Left lung (tissue), 10 donors: Measurements from ENCODE around the gene CYP4A22. TPM values are rescaled to one million over a fixed set of nuclear protein-coding genes. Genes with fewer than 3 reads are reported as not detected.

Source experiments
- ATAC-seq: fragments of 200-7000 bp; cut with Tn5 transposase; one replicate; pipeline ENCODE4 v1.9.1; 2020; ENCODE audit warnings: moderate library complexity
- DNase-seq, 4 donors: peaks; one replicate each; pipeline ENCODE4 v3.0.0-alpha.2; 2013 to 2020
- H3K27ac ChIP-seq, 2 donors: fragments of 200-600 bp; sonication (generic) in 1 of 2; one replicate each; pipeline versions ENCODE4 v1.5.0 to v1.8.0; 2020 to 2021
- H3K27me3 ChIP-seq, 2 donors: fragments of 200-600 bp; sonication (generic) in 1 of 2; one replicate each; pipeline versions ENCODE4 v1.5.0 to v1.8.0; 2020 to 2021
- H3K36me3 ChIP-seq, 2 donors: fragments of 200-600 bp; sonication (generic) in 1 of 2; one replicate each; pipeline versions ENCODE4 v1.5.0 to v1.8.0; 2020 to 2021
- H3K4me1 ChIP-seq, 2 donors: fragments of 200-600 bp; one replicate each; pipeline ENCODE4 v1.8.0; 2021
- H3K4me3 ChIP-seq, 2 donors: fragments of 200-600 bp; sonication (generic) in 1 of 2; one replicate each; pipeline versions ENCODE4 v1.5.0 to v1.8.0; 2020 to 2021; ENCODE audit warnings: mild to moderate bottlenecking in 1 of 2
- H3K9me3 ChIP-seq, 2 donors: fragments of 200-600 bp; sonication (generic) in 1 of 2; one replicate each; pipeline versions ENCODE4 v1.5.0 to v1.8.0; 2020 to 2021
- intact Hi-C, 2 donors: fragments of 100-400 bp; cut with DNase I; formaldehyde crosslinking; loops; one replicate each; pipeline versions ENCODE4 v1.11.2 to v1.14.2; 2022
- polyA plus RNA-seq, 6 donors: library from polyadenylated mRNA; unstranded; fragments of 120-200 nt; gene quantifications; one replicate each; pipeline ENCODE4 v1.2.1, GENCODE V29; 2013; ENCODE audit not compliant: insufficient read length in 6 of 6
- total RNA-seq, 2 donors: library from RNA; stranded (reverse); fragmentation: NEBNext Ultra II Directional; extraction: Animal tissue kit (Norgen Biotek cat#: 25700); gene quantifications; one replicate each; pipeline ENCODE4 v1.2.1, GENCODE V29; 2021
- TF ChIP-seq, protein P1 (sequence below), 2 donors: fragments of 200-600 bp; sonication (generic) in 1 of 2; IDR thresholded peaks; one replicate each; pipeline versions ENCODE4 v1.5.0 to v1.8.0; 2021; ENCODE audit warnings: antibody characterized with exemption in 2 of 2
- donor health status: DM: no; HTN: yes; CAD: no.
- donor health status: DM: no; HTN: no; CAD: no.

Gene CYP4A22
- total and polyA plus RNA-seq, 8 donors = 0.06 to 0.14 (median 0.07) TPM; not detected in 5

DNA sequence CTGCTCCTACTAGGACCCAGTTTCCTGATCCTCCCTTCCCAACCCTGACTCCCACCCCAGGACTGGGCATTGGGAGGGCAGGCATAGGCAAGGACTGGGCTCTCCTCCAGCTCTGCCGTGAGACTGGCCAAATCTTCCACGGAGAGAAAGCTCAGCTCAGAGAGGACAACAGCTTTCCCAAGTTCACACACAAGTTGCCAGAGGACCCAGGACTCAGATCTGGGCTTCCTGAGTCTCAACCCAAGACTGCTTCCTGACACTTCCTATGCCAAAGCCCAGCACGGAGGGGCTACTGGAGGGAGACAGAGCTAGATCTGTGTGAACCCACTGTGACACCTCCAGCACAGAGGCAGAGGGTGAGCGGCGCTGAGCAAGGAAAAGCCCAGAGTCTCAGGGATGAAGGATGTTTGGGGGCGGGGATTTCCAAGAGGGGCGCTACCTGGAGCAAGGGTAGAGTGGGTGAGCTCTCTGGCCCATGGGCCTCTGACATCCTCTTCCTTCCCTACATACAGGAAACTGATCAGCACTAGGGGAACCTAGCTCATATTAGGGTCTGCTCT, 45.5 kb downstream of the CYP4A22 start:
- intact Hi-C loops = loop anchor here in 1 of 2 donors (10.0 kb wide), 1 partner anchor 252 kb away; the partner anchor contains the start of gene FOXD2
- ATAC-seq (no peak), DNase-seq (no peak)
- TF ChIP-seq, protein P1, sequence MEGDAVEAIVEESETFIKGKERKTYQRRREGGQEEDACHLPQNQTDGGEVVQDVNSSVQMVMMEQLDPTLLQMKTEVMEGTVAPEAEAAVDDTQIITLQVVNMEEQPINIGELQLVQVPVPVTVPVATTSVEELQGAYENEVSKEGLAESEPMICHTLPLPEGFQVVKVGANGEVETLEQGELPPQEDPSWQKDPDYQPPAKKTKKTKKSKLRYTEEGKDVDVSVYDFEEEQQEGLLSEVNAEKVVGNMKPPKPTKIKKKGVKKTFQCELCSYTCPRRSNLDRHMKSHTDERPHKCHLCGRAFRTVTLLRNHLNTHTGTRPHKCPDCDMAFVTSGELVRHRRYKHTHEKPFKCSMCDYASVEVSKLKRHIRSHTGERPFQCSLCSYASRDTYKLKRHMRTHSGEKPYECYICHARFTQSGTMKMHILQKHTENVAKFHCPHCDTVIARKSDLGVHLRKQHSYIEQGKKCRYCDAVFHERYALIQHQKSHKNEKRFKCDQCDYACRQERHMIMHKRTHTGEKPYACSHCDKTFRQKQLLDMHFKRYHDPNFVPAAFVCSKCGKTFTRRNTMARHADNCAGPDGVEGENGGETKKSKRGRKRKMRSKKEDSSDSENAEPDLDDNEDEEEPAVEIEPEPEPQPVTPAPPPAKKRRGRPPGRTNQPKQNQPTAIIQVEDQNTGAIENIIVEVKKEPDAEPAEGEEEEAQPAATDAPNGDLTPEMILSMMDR (IDR thresholded peaks at IDR 0.05) = no peak
- no peak overlapping the region for H3K27ac ChIP-seq
- no peaks in the 10 kb centered on the region for H3K36me3 ChIP-seq
- H3K4me3 ChIP-seq = no peak overlapping the region
- peaks cover 0 to 15% of the 10 kb centered on the region in 2 donors for H3K27me3 ChIP-seq
- peaks cover 0 to 13% of the 10 kb centered on the region in 2 donors for H3K4me1 ChIP-seq
- H3K9me3 ChIP-seq = no peaks in the 10 kb centered on the region

DNA sequence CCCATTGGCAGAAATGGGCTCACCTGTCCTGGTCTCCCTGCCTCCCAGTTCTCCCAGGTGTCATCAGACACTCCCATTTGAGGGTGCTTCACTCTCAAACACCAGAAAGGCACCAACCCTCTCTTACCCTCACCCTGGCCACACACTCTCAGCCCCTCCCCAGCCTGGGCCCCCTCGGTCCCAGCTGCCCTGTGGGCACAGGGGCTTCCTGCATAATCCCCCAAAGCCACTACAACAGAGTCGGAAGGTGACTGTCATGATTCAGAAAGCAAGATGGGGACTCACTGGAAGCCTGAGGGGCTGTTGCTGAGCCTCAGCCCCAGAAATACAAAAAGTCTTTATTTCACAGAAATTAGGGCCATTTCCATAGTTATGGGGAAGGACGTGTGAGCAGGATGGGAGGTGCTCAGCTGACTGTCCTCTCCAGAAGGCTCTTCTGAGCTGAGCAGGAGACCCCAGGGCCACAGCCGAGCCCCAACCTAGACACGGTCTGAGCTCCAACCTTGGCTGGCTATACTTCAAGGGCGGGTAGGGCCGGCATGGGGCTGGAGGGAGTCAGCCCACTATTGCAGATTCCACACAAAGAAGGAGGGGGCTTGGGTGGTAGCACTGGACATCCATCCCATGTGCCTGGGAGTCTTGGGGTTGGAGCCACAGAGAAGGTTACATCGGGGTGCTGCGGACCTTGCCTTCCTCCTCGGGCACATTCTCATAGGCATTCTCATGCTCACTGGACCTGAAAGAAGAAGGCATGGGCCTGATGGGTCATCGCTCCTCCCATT, 46.3 kb downstream of the CYP4A22 start:
- no peak overlapping the region for H3K27ac ChIP-seq
- intact Hi-C loops = loop anchor here in 1 of 2 donors (10.0 kb wide), 1 partner anchor 251 kb away; the partner anchor contains the start of gene FOXD2
- no peak for DNase-seq

DNA sequence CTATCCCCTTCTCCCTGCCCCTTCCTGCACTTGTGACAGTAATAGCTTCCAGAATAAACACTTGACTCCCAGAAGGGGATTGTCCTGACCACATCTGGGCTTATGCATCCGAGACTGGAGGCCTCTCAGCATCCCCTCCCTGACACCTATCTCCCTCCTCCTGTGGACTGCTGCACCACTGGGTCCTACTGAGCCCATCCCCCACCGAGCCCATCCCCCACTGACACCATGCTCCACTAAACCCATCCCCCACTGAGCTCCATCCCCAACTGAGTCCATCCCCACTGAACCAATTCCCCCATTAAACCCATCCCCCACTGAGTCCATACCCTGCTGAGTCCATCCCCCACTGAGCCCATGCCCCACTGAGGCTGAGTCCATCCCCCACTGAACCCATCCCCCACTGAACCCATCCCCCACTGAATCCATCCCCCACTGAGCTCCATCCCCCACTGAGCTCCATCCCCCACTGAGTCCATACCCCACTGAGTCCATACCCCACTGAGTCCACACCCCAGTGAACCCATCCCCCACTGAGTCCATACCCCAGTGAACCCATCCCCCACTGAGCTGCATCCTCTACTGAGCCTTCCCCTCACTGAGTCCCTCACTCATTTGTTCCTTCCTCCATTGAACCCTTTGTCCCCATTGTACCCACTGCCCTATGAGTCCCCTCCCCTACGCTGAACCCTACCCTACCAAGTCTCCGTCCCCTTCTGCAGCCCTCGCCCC, 47.0 kb downstream of the CYP4A22 start:
- DNase-seq (no peak), ATAC-seq (no peak)
- intact Hi-C loops = loop anchor here in 1 of 2 donors (10.0 kb wide), 1 partner anchor 251 kb away; the partner anchor contains the start of gene FOXD2
- Histone ChIP-seq H3K4me1 (peaks cover 0 to 11% of the 10 kb centered on the region in 2 donors), H3K36me3 (no peaks in the 10 kb centered on the region), H3K27ac (no peak overlapping the region), H3K4me3 (no peak overlapping the region), H3K27me3 (peaks cover 0 to 15% of the 10 kb centered on the region in 2 donors), H3K9me3 (no peaks in the 10 kb centered on the region)
- TF ChIP-seq, protein P1 (IDR thresholded peaks at IDR 0.05) = no peak

More for the DNA sequence above, 46.3 kb downstream of the CYP4A22 start:
- no peaks in the 10 kb centered on the region for H3K36me3 ChIP-seq
- ATAC-seq = no peak
- TF ChIP-seq, protein P1 (IDR thresholded peaks at IDR 0.05) = no peak
- H3K9me3 ChIP-seq = no peaks in the 10 kb centered on the region
- peaks cover 0 to 13% of the 10 kb centered on the region in 2 donors for H3K4me1 ChIP-seq
- H3K4me3 ChIP-seq = no peak overlapping the region
- peaks cover 0 to 15% of the 10 kb centered on the region in 2 donors for H3K27me3 ChIP-seq

DNA sequence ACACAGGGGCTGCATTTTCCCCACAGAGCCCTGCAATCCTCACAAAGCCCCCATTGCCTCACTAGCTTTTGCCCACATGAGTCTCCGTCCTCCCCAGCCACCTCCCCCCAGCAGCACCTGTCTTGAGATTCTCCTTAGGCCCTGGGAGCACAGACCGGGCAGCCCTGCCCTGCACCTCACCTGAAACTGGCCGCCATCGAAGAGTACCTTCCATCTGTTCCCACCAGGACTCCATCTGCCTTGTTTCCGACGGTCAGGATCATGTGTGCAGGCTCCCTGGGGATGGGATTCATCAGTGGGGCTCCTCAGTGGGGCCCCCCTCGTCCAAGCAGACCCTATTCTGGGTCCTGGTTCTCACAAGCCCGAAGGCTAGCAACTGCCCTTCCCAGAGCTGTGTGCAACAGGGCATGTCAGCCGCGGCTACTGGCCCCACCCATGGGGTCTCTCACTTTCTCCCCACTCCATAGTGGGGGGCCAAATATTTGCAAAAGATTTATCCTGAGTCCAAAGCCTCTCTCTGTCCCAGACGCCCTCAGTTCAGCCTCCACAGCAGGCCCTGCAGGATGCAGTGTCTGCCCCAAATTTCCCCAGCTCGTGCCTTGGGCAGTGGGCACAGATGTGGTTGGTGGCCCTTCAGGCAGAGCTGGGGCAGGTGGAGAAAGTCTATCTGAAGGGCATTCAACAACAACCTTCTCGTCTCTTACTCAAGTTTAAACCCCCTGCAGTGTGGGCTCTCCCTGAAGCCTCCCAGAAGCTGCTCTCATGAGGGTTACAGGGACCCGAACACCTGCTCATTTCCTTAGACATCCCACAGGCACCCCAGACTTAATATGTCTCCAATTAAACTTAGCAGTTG, 47.8 kb downstream of the CYP4A22 start:
- no peaks in the 10 kb centered on the region for H3K9me3 ChIP-seq
- ATAC-seq = no peak
- H3K27me3 ChIP-seq = peaks cover 0 to 11% of the 10 kb centered on the region in 2 donors
- H3K4me3 ChIP-seq = no peak overlapping the region
- TF ChIP-seq, protein P1 (IDR thresholded peaks at IDR 0.05) = no peak
- intact Hi-C loops = loop anchor here in 1 of 2 donors (10.0 kb wide), 1 partner anchor 250 kb away; the partner anchor contains the start of gene FOXD2
- peaks cover 0 to 4% of the 10 kb centered on the region in 2 donors for H3K4me1 ChIP-seq
- DNase-seq = no peak
- H3K36me3 ChIP-seq = no peaks in the 10 kb centered on the region
- no peak overlapping the region for H3K27ac ChIP-seq
